ENCODE data around the gene CENPK.

The CENPK gene

DNA sequence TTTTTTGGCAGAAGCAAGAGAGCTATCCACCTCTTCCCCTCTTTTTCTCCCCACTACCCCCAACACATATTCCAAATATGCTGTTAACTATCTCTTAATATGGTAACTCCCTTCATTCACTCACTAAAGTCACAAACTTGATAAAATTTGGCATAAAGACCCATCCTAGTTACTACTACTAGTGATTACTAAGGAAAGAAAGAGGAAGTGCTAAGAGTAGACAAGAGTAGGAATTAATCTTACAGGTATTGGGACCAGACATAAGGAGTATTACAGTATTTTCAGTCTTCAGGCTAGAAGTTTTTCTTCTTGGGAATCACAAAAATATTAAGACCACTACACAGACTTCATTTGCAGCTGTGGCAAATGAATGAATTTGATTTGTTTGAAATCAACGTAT lies 83.4 kb downstream of the CENPK start:
- H3K27ac ChIP-seq = no peak overlapping the region
- peak overlapping the region; percentile 87 to 99 (median 94); a peak in 20 of 22 replicates for H3K4me2 ChIP-seq
- no peak for TF ChIP-seq Cebpa-rat (IDR thresholded peaks at IDR 0.05)
- H3K4me1 ChIP-seq = peaks cover 7 to 35% (median 27%) of the 10 kb centered on the region in 10 experiments; a peak in 19 of 20 replicates
- peak overlapping the region in 3 of 10 experiments; percentile 64 to 68 (median 65); a peak in 3 of 20 replicates for H3K4me3 ChIP-seq
- no peak overlapping the region; a peak in 2 of 22 replicates for H3K9ac ChIP-seq
- H4K20me1 ChIP-seq = no peaks in the 10 kb centered on the region
- H3K9me3 ChIP-seq (replicated peaks in 1 of 11) = no peaks in the 10 kb centered on the region
- no peaks in the 10 kb centered on the region for H3K36me3 ChIP-seq
- no peaks in the 10 kb centered on the region for H3K27me3 ChIP-seq

DNA sequence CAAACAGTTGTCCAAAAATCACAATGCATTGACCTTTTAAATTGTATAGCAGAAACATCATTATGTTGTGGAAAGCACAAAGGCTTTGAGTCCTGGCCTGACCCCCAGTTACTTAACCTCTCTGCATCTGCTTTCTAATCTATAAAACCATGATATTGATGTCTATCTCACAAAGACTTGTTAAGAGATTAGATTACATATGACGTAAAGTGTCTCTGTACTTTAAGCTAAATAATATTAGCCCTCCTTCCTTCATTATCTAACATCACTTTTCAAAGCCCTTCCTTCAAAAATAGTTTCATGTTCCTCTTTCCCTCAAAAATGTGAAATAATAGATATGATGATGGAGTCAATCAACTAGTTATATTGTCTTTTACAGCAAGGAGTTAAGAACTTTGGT lies 84.6 kb downstream of the CENPK start:
- Histone ChIP-seq H3K36me3 (no peaks in the 10 kb centered on the region), H3K4me3 (no peak overlapping the region), H4K20me1 (no peaks in the 10 kb centered on the region), H3K27me3 (no peaks in the 10 kb centered on the region), H3K4me1 (peaks cover 7 to 31% (median 23%) of the 10 kb centered on the region in 10 experiments; a peak in 19 of 20 replicates), H3K27ac (no peak overlapping the region), H3K4me2 (no peak overlapping the region), H3K9me3 (replicated peaks in 1 of 11) (no peaks in the 10 kb centered on the region), H3K9ac (no peak overlapping the region)
- no peak for TF ChIP-seq Cebpa-rat (IDR thresholded peaks at IDR 0.05)

DNA sequence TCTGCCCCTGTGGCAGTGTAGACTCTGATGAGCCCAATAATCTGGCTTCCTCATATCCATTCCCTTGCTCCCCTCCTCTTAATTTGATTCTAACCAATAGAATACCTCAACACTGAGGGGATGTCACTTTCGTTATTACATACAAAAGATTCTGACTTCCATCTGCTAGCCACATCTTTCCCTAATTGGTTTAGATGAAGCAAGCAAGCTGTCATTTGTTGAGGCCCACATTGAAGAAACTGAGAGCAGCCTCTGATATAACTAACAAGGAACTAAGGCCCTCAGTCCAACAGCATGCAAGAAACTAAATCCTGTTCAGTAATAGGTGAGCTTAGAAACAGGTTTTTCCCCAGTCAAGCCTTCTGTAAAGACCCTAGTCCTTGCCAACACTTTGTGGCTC lies 87.1 kb downstream of the CENPK start:
- no peak overlapping the region for H3K4me2 ChIP-seq
- TF ChIP-seq Cebpa-rat (IDR thresholded peaks at IDR 0.05) = no peak
- no peaks in the 10 kb centered on the region for H4K20me1 ChIP-seq
- no peaks in the 10 kb centered on the region for H3K27me3 ChIP-seq
- no peaks in the 10 kb centered on the region for H3K9me3 ChIP-seq (replicated peaks in 1 of 11)
- H3K9ac ChIP-seq = no peak overlapping the region
- H3K36me3 ChIP-seq = no peaks in the 10 kb centered on the region
- H3K4me1 ChIP-seq = peaks cover 6 to 17% (median 16%) of the 10 kb centered on the region in 10 experiments; a peak in 18 of 20 replicates
- H3K27ac ChIP-seq = no peak overlapping the region
- no peak overlapping the region for H3K4me3 ChIP-seq

DNA sequence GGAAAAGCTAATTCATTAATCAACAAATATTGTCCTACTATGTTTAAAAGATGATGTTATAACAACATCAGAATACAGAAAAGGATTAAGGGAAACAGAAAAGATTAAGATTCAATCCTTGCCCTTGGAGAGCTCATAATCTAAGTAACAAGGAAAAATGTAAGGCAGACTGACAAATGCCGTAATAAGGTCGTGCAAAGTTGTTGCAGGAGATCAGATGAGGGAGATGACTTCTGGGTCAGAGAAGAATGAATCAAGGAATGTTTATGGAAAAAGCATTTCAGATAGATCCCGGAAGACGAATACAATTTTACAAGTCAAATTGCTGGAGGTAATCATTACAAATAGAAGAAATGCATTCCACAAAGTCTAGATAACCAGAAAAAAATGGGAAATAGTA lies 87.6 kb downstream of the CENPK start:
- Histone ChIP-seq H3K9ac (no peak overlapping the region), H3K27ac (no peak overlapping the region), H3K36me3 (no peaks in the 10 kb centered on the region), H3K4me2 (no peak overlapping the region), H3K4me3 (no peak overlapping the region), H3K4me1 (peaks cover 6 to 11% (median 10%) of the 10 kb centered on the region in 10 experiments; a peak in 18 of 20 replicates), H4K20me1 (no peaks in the 10 kb centered on the region), H3K9me3 (replicated peaks in 1 of 11) (no peaks in the 10 kb centered on the region), H3K27me3 (no peaks in the 10 kb centered on the region)
- no peak for TF ChIP-seq Cebpa-rat (IDR thresholded peaks at IDR 0.05)

DNA sequence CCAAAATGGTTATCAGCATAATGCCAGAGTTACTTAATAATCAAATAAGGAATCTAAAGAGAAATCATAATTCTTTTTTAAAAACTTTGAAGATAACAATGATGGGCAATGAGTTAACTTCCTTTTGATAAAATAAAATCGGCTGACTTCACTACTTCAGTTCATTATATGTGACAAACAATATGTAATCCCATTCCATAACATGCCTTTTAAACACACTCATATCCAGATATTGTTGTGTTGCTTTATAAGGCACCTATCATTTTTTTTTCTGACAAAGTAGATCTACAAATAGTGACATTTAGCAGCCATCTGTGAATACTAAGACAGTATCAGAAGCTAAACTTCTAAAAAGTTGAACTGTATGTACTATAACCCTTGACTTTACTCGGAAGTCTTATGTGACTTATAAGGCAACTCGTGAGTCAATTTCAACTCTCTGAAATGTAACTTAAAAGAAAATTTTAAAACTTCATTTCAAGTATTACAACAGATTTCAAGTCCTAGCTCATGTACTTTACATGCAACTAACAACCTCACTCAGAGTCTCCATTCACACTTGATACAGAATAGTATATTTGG lies 88.7 kb downstream of the CENPK start:
- Histone ChIP-seq H3K27ac (no peak overlapping the region), H3K9me3 (replicated peaks in 1 of 11) (no peaks in the 10 kb centered on the region), H3K27me3 (no peaks in the 10 kb centered on the region), H3K4me3 (no peak overlapping the region), H4K20me1 (no peaks in the 10 kb centered on the region), H3K4me2 (no peak overlapping the region), H3K4me1 (peaks cover 0 to under 1% (median 0%) of the 10 kb centered on the region in 10 experiments; a peak in 1 of 20 replicates), H3K36me3 (no peaks in the 10 kb centered on the region), H3K9ac (no peak overlapping the region)
- TF ChIP-seq Cebpa-rat (IDR thresholded peaks at IDR 0.05) = no peak

DNA sequence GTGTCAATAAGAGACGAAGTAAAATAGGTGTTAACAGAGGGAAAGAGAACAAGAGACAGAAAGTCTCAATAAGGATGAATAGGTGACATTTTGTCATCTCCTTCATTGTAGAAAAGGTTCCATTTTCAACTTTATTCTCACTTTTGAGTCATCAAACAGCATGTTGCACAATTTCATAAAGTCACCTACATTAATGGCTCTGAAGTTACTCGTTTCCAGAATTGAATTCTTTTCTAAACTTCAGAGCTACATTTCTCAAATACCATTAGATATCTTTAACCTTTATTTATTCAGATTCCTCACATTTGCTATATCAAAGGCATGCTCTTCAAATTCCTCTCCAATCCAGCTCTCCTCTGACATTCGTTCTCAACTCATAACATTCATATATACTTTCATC lies 94.3 kb downstream of the CENPK start:
- no peaks in the 10 kb centered on the region for H3K9me3 ChIP-seq (replicated peaks in 1 of 11)
- H3K4me3 ChIP-seq = no peak overlapping the region
- no peaks in the 10 kb centered on the region for H4K20me1 ChIP-seq
- no peak for TF ChIP-seq Cebpa-rat (IDR thresholded peaks at IDR 0.05)
- no peaks in the 10 kb centered on the region for H3K27me3 ChIP-seq
- H3K9ac ChIP-seq = no peak overlapping the region
- no peaks in the 10 kb centered on the region for H3K36me3 ChIP-seq
- H3K4me2 ChIP-seq = no peak overlapping the region
- H3K27ac ChIP-seq = no peak overlapping the region
- no peaks in the 10 kb centered on the region for H3K4me1 ChIP-seq
